ENCODE results near the gene TENM4.

- TF ChIP-seq EZH2 (IDR thresholded peaks at IDR 0.05; ENCODE audit: low read depth, low read length, severe bottlenecking) (no peak), POLR2AphosphoS5 (IDR thresholded peaks at IDR 0.05; ENCODE audit: low read depth, low read length) (no peak), CTCF (IDR thresholded peaks at IDR 0.05; ENCODE audit: control extremely low read depth in 1 of 3, insufficient read depth in 1 of 3, low read depth in 1 of 3, low read length in 3 of 3) (peak in 2 of 3 experiments; percentile 3 to 25; a peak in 2 of 4 replicates), EP300 (IDR thresholded peaks at IDR 0.05; ENCODE audit: borderline replicate concordance in 1 of 2, low read depth in 2 of 2, low read length in 2 of 2) (no peak), SP1 (IDR thresholded peaks at IDR 0.05; ENCODE audit: low read depth, low read length) (no peak), CEBPB (IDR thresholded peaks at IDR 0.05; ENCODE audit: low read depth, low read length) (no peak), CHD1 (IDR thresholded peaks at IDR 0.05; ENCODE audit: low read depth, low read length) (no peak), SIN3A (conservative IDR thresholded peaks at IDR 0.05 in 1 of 2, IDR thresholded peaks at IDR 0.05 in 1 of 2; ENCODE audit: low read depth in 1 of 2, low read length in 2 of 2) (no peak), POLR2A (IDR thresholded peaks at IDR 0.05; ENCODE audit: control extremely low read depth in 1 of 2, low read depth in 2 of 2, low read length in 2 of 2) (no peak), SP2 (IDR thresholded peaks at IDR 0.05; ENCODE audit: low read length) (no peak)
Observed at GRCh38 chr11:79227767-79228755, 212.8 kb downstream of the TENM4 start.
